HG03442 (cell line): Measurements from ENCODE around the gene GGCT.
"Not testable (repeated sequence)": the region's sequence is repeated elsewhere in the genome, so short reads cannot be mapped to it uniquely, and the experiment has no call there.

Source experiments
- ATAC-seq: cut with Tn5 transposase; IDR thresholded peaks from one replicate; pipeline ENCODE4 v1.9.1; 2021; ENCODE audit warnings: mild to moderate bottlenecking, moderate library complexity; ENCODE audit not compliant: unreplicated experiment

Gene GGCT

DNA sequence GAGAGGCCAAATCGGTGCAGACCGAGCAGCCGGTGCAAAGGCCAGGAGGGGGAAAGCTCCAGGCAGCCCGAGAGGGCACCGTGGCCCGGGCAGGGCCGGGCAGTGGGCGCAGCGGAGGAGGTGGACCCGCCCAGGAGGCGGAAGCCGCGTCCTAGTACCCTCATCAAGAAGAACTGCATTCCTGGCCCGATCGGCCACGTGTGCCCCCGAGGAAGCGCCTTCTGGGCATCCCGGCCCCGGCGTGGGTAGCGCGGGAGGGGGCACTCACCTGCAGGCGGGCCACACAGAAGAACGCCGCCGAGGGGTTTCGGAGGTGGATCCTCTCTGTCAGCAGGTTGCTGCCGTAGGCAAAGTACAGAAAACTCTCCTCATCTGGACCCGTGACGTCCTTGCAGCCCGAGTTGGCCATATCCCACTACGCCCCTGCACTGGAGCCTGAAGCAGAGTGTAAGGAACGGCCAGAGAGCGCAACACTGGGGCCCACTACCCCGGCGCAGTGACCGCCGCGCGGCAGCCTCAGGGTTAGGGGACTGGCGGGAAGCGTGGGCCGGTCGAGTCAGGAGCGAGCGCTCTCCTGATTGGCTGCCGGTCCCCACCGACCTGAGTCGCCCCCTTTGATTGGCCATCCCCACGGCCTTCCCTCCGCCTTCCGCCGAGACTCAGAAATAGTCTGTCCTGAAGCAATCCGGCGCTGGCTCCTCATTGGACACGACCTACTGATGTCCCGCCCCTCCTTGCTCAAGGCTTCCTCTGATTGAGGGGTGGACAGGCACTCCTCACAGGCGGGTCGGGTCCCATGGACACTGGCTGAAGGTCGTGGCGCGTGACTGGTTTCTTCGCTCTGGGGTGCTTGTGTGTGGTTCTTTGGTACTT lies at the start of gene GGCT:
Gene GGCT, minus strand, starts transcription at position 529 of the 873 bp plus-strand sequence. Its CDS starts 120 bp downstream, at position 409.
- ATAC-seq: peak; percentile 97

DNA sequence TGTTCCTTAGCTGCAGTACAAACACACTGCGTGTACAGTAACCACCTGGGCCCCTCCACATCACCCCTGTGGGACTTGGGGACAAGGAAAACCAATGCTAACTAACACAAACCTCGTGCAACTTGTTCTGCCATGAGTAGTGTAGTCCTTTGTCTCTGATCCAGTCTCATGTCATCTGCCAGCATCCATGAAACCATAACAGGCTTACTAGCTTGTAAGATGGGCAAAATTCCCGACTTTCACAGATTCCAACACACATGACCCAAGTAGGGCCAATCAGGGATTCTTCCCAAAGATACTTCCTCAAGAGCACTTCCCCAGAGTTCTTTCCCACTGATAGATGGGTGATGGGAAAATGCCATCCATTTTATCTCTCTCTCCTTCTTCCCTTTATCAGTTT lies 48.9 kb upstream of the GGCT start:
- ATAC-seq: no peak

- no peak for ATAC-seq
These were observed 48.5 kb upstream of the GGCT start for GRCh38 chr7:30553141-30553540.

DNA sequence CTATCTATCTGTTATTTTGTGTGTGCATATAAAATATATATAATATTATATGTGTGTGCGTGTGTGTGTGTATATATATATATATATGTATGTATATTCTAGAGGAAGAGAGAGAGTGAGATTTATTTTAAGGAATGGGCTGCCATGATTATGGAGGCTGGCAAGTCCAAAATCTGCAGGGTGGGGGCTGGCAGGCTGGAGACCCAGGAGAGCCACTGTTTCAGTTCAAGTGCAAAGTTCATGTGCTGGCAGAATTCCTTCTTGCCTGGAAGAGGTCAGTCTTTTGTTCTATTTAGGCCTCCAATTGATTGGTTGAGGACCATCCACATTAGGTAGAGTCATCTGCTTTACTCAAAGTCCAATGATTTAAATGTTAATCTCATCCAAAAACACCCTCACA lies 47.7 kb upstream of the GGCT start:
- ATAC-seq: no peak

GRCh38 chr7:30549931-30550493 lies 45.4 kb upstream of the GGCT start:
- no peak for ATAC-seq

DNA sequence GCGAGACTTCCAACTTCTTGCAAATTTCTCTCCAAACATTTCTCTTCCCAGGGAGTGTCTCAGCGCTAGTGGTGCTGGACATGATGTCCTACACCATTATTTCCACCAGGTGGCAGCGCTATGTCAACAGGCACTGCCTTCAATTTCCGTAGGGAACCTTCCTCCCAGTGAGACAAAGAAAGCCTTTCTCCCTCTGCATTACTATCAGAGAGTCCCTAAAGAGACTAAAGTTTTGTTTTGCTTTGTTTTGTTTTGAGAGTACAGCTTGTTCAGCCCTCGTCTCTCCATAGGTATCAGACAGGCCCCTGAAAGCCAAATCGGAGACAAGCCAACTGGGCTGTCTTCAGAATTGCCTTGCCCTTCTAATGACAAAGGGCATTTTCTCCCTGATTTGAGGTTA lies 44.2 kb upstream of the GGCT start:
- peak; percentile 63 for ATAC-seq

- no peak for ATAC-seq
These were observed 42.0 kb upstream of the GGCT start for GRCh38 chr7:30546596-30546995.

- ATAC-seq: no peak
These were observed 41.3 kb upstream of the GGCT start for GRCh38 chr7:30545791-30546555.

GRCh38 chr7:30543813-30544525 lies 39.3 kb upstream of the GGCT start:
- ATAC-seq: no peak

DNA sequence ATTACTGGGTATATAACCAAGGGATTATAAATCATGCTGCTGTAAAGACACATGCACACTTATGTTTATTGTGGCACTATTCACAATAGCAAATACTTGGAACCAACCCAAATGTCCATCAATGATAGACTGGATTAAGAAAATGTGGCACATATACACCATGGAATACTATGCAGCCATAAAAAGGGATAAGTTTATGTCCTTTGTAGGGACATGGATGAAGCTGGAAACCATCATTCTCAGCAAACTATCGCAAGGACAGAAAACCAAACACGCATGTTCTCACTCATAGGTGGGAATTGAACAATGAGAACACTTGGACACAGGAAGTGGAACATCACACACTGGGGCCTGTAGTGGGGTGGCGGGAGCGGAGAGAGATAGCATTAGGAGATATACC lies 38.5 kb upstream of the GGCT start:
- ATAC-seq: not testable (repeated sequence)

DNA sequence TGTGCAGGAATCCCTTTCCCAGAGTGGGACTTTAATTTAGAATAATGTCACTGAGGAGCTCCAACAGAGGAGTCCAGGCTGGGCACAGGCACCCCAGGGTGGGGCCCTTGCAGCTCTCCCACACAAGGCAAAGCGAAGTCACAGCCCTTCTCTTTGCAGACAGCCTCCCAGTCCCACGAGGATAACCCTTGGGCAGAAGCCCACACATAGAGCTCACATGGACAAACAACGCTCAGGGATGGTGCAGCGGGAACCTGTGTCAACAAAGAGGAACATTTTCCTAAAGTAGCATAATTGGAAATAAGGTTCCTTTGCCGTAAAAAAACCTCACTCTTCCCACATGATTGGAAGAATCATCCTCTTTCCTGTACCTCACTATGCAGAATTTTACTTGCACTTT lies 29.3 kb upstream of the GGCT start:
- no peak for ATAC-seq

DNA sequence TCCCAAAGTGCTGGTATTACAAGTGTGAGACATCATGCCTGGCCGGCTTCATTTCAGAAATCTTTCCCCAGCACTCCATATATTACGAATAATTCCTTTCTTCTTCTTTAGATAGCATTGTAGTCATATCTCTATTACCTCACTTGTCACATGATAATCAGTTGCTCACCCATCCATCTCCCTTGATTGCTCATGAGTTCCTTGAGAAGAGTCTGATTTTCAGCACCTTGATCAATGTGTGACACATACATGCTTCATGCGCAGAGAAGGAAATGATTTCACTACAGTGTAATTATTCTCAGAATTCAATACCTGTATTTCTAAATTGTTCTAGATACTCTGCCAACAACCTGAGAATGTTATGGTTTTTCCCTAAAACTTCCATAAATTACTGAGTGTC lies 26.7 kb upstream of the GGCT start:
- ATAC-seq: no peak

DNA sequence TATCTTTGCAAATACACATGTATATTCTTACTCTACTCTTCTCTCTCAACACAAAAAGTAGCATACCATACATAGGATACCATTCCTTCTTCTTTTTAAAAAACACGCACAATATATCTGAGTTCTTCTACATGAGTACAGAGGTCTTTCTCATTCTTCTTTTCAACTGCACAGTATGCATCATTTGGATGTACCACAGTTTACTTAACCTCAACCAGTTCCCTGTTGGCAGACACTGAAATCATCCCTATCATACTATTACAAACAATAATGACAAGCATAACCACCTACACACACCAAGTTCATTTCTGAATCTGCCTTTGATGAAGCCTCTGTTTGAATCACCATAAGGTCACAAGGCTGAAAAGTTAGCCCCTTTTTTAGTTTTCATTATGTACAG lies 25.7 kb upstream of the GGCT start:
- no peak for ATAC-seq

DNA sequence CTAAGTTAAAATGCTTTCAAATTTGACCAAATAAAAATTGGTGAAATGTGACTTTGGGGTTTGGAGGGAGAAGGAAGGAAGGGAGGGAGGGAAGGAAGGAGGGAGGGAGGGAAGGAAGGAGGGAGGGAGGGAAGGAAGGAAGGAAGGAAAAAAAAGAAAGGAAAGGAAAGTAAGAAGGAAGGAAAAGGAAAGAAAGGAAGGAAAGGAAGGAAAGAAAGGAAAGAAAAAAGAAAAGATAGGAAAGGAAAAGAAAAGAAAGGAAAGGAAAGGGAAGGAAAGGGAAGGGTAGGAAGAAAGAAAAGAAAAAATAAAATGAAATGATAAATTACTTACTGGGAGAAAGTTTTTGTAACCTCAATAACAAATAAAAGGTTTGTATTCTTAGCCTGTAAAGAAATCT lies 24.1 kb upstream of the GGCT start:
- no peak for ATAC-seq

- not testable (repeated sequence) for ATAC-seq
These were observed 22.7 kb upstream of the GGCT start for GRCh38 chr7:30527297-30527696.

GRCh38 chr7:30526163-30526562 lies 21.5 kb upstream of the GGCT start:
- no peak for ATAC-seq

DNA sequence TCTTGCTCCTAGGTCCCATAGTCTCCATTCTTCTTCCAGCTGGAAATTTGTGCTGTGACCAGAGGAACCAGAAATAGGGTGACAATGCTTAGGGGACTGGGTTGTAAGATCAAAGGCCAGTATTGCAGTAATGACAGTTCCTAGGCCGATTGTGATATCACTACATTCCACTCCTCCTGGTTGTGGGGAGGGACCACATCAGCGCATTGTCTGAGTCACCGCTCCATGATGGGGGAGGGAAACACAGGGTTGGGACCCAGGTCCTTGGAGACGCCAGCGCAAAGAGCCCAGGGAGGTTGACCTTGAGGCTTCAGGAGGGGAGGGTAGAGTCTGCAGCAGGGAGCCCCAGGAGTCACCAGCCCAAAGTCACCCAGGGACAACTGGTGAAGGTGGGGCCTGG lies 20.8 kb upstream of the GGCT start:
- ATAC-seq: no peak

- ATAC-seq: no peak
These were observed 19.9 kb upstream of the GGCT start for GRCh38 chr7:30524545-30524944.

GRCh38 chr7:30523466-30523865 lies 18.8 kb upstream of the GGCT start:
- no peak for ATAC-seq

DNA sequence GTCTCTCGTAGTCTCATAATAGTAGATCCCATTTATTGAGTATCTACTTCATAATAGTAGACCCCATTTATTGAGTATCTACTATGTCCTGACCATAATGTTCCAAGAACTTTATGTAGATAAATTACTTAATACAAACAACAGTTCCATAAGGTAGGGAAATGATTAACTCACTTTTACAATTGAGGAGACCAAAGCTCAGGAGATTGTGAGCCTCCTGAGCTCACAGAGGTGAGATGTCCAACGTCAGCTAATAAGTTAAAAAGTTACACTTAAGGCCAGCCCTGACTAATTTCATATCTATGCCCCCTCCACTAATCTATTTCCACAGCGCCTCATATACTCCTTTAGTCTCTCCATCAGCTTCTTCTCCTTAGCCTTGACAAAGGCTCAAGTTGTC lies 17.5 kb upstream of the GGCT start:
- no peak for ATAC-seq

DNA sequence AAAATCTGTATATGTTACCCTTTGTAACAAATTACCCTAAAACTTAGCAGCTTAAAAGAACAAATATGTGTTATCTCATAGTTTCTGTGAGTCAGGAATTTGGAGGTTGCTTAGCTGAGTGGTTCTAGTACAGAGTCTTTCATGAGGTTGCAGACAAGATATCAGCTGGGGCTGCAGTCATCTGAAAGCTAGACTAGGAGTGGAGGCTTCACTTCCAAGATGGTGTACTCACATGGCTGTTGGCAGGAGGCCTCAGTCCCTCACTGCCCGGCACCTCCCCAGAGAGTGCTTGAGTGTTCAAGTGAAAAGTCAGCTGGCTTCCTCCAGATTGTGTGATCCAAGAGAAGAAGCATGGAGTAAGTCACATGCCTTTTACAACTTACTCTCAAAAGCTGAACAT lies 16.9 kb upstream of the GGCT start:
- ATAC-seq: no peak
